Calu3 (cell line): ENCODE data around the gene IFRD1. TPM values are rescaled to one million over a fixed set of nuclear protein-coding genes. Genes with fewer than 3 reads are reported as not detected.
"Not testable (repeated sequence)": the region's sequence is repeated elsewhere in the genome, so short reads cannot be mapped to it uniquely, and the experiment has no call there.

Source experiments
- BruUV-seq: library from RNA; stranded (reverse); fragments of 400-500 nt; replicated peaks from 2 replicates; lab custom pipeline; 2021; lab: Mats Ljungman, UMichigan
- CTCF ChIA-PET: fragments of 300-600 bp; sonication (Branson Sonifier 250); formaldehyde crosslinking; loops from one replicate; lab custom pipeline; 2022; ENCODE audit warnings: antibody characterized with exemption; lab: Charles Lee
- DNase-seq: peaks from one replicate; pipeline ENCODE4 v3.0.0; 2022
- H3K27ac Mint-ChIP-seq: one replicate; pipeline ENCODE4 v1.8.0; 2022; ENCODE audit warnings: mixed read lengths; ENCODE audit not compliant: unreplicated experiment
- H3K27me3 Mint-ChIP-seq: one replicate; pipeline ENCODE4 v1.8.0; 2022; ENCODE audit warnings: mixed read lengths; ENCODE audit not compliant: unreplicated experiment
- H3K36me3 Mint-ChIP-seq: one replicate; pipeline ENCODE4 v1.8.0; 2022; ENCODE audit warnings: mild to moderate bottlenecking, moderate library complexity, mixed read lengths; ENCODE audit not compliant: insufficient read depth, unreplicated experiment
- H3K4me1 Mint-ChIP-seq: one replicate; pipeline ENCODE4 v1.8.0; 2022; ENCODE audit warnings: mild to moderate bottlenecking, low read depth, mixed read lengths; ENCODE audit not compliant: unreplicated experiment
- H3K4me3 Mint-ChIP-seq: one replicate; pipeline ENCODE4 v1.8.0; 2022; ENCODE audit warnings: mild to moderate bottlenecking, low read depth, moderate library complexity, mixed read lengths; ENCODE audit not compliant: unreplicated experiment
- H3K9me3 Mint-ChIP-seq: one replicate; pipeline ENCODE4 v1.8.0; 2022; ENCODE audit warnings: low read depth, mixed read lengths; ENCODE audit not compliant: unreplicated experiment
- intact Hi-C: fragments of 100-400 bp; cut with micrococcal nuclease; formaldehyde crosslinking; loops from one replicate; pipeline ENCODE4 v1.10.0; 2022; ENCODE audit not compliant: unreplicated experiment
- total RNA-seq: library from RNA; stranded (reverse); gene quantifications from 2 replicates; pipeline ENCODE4 v1.2.3, GENCODE V29; 2022
- TF ChIP-seq, protein P1 (sequence below): fragments of 200-600 bp; IDR thresholded peaks from one replicate; pipeline ENCODE4 v1.8.0; 2022; ENCODE audit warnings: antibody characterized with exemption; ENCODE audit not compliant: unreplicated experiment

The IFRD1 gene
- total RNA-seq, 1 experiment from 2014 or later, result 44.6 TPM

DNA sequence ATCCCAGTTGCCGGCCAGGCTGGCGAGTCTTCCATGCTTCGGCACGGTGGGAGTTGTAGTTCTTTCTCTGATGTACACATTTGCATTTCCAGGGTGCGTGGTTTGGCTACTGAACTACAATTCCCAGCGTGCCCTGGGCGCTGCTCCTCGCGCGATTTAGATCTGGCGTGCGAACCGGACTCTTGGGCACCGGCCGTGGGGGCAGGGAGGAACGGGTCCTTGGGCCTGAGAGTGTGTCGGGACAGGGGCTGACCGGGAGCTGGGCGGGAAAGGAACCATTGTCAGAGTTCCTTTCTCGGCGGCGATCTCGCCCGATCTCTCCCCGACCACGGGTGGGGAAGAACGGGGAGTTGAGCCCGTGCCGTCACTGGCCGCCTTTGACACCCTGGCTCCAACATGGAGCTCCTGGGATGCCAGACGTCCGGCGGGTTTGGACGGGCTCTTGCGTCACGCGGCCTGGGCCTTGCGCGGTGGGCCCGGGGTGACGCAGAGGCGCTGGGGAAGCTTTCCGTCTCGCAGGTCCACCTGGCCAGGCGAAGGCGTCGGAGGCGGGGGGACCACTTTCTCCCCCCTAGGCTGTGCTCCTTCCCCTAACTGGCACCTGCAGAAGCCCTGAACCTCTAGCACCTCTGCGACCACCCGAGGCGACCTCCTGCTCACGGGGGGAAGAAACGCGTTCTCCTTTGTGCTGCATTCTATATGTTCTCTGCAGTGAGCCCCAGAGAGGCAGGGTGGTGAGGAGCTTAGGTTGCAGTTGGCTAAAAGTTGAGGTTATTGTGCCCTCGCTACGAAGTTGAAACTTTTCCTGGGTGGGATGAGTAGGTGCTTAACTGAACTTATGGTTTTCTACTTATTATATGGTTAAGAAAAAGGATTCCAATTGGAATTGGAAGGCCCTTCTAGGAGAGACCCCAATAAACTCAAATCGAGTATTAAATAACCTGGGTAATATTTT lies 824 bp downstream of the IFRD1 start:
- Mint-ChIP-seq H3K36me3 (peaks cover 42% of the 10 kb centered on the region), H3K27ac (peak overlapping the region; percentile 96), H3K4me1 (peaks cover 27% of the 10 kb centered on the region), H3K27me3 (no peaks in the 10 kb centered on the region), H3K4me3 (peak overlapping the region; percentile 89), H3K9me3 (no peaks in the 10 kb centered on the region)
- TF ChIP-seq, protein P1, sequence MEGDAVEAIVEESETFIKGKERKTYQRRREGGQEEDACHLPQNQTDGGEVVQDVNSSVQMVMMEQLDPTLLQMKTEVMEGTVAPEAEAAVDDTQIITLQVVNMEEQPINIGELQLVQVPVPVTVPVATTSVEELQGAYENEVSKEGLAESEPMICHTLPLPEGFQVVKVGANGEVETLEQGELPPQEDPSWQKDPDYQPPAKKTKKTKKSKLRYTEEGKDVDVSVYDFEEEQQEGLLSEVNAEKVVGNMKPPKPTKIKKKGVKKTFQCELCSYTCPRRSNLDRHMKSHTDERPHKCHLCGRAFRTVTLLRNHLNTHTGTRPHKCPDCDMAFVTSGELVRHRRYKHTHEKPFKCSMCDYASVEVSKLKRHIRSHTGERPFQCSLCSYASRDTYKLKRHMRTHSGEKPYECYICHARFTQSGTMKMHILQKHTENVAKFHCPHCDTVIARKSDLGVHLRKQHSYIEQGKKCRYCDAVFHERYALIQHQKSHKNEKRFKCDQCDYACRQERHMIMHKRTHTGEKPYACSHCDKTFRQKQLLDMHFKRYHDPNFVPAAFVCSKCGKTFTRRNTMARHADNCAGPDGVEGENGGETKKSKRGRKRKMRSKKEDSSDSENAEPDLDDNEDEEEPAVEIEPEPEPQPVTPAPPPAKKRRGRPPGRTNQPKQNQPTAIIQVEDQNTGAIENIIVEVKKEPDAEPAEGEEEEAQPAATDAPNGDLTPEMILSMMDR, result no peak
- CTCF ChIA-PET, result interaction anchor here (0.7 to 1.5 kb wide), 4 partner anchors 11 to 686 kb away, joined by 3 to 5 read pairs (median 3); partner anchors contain the start of genes DOCK4 and ZNF277
- intact Hi-C loops, result loop anchor here (5.0 to 10.0 kb wide), 2 partner anchors 59 to 344 kb away; partner anchors contain the start of gene TMEM168
- DNase-seq, result peak; percentile 93
- no TSS peak for BruUV-seq

DNA sequence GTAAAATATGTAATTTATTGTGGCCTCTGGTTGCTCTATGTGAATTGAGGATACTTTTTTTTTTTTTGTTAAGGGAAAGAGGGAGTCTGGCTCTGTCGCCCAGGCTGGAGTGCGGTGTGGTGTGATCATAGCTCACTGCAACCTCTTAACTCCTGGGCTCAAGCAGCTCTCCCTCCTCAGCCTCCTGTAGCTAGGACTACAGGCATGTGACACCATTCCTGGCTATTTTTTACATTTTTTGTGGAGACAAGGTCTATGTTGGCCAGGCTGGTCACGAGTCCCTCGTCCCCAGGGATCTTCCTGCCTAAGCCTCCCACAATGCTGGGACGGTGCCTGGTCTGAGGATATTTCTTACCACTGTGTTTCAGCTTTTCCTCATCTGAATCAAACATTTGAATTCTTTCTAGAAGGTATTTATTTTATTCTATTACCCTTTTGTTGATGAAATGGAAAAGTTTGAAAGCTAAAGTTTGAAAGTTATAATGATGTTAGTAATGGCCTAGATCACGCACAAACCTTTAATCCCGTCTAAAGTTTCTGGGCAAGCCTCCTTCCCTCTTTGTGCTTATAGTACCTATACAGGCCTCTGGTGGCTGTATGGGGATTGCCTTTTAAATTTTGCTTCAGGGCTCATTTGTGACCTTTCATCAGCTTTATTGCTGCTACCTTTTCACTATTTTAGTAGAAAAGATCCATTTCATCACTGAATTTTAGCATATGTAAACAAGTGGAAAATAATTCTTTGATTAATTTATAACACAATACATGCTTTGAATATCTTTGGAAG lies 2.0 kb downstream of the IFRD1 start:
- BruUV-seq, result no TSS peak
- Mint-ChIP-seq H3K9me3 (no peaks in the 10 kb centered on the region), H3K36me3 (peaks cover 49% of the 10 kb centered on the region)

DNA sequence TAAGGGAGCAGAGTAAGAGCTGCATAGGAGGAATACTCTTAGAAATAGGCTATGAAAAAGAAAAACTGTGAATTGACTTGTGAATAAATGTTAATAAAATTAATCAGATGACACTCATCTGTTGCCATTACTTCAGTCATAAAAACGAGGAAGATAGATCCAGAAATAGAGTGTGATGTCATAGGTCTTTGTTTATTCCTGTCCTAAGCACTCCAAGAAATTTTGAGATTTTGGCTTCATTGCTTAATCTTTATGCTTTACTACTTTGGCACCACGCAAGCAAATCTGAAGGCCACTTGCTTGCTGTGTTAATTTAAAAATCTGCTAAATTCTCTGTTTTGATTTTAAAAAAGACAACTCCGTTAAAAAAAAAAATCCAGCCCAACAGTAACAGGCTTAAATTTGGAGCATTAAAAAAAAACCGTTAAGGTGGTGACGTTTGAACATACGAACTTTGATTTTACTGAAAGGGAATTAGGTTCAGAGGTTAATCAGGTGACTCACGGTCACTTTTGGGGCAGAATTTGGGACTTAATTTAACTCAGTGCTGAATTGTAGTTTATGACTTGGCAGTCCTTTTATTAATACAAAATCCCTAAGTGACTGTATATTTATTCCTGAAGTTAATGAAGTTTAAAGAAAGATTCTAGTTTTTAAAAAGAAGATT lies 3.4 kb downstream of the IFRD1 start:
- Mint-ChIP-seq H3K36me3 (peaks cover 54% of the 10 kb centered on the region), H3K27me3 (no peaks in the 10 kb centered on the region), H3K4me1 (peaks cover 21% of the 10 kb centered on the region), H3K27ac (no peak overlapping the region), H3K4me3 (peak overlapping the region; percentile 32), H3K9me3 (no peaks in the 10 kb centered on the region)
- TF ChIP-seq, protein P1, result no peak
- no TSS peak for BruUV-seq
- CTCF ChIA-PET, result interaction anchor here (0.9 kb wide), 1 partner anchor 9 kb away, joined by 3 read pairs; no protein-coding TSS in a partner anchor
- no peak for DNase-seq
- intact Hi-C loops, result loop anchor here (5.0 to 10.0 kb wide), 2 partner anchors 61 to 341 kb away; partner anchors contain the start of gene TMEM168

More for the DNA sequence above, 2.0 kb downstream of the IFRD1 start:
- peak; percentile 6 for DNase-seq
- intact Hi-C loops, result loop anchor here (5.0 to 10.0 kb wide), 2 partner anchors 60 to 343 kb away; partner anchors contain the start of gene TMEM168
- Mint-ChIP-seq H3K4me3 (peak overlapping the region; percentile 89), H3K27ac (peak overlapping the region; percentile 96), H3K27me3 (no peaks in the 10 kb centered on the region), H3K4me1 (peaks cover 27% of the 10 kb centered on the region)
- TF ChIP-seq, protein P1, result no peak
- CTCF ChIA-PET, result interaction anchor here (0.6 to 0.9 kb wide), 3 partner anchors 10 to 688 kb away, joined by 3 to 4 read pairs (median 3); no protein-coding TSS in a partner anchor

DNA sequence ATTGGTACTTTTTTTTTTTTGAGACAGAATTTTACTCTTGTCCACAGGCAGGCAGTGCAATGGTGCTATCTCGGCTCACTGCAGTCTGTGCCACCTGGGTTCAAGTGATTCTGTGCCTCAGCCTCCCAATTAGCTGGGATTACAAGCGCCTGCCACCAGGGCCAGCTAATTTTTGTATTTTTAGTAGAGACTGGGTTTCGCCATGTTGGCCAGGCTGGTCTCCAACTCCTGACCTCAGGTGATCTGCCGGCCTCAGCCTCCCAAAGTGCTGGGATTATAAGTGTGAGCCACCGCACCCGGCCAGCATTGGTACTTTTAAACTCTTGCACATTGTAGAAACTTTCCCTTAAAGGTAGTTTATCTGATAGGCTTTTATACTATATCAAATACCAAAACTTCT lies 3.9 kb downstream of the IFRD1 start:
- BruUV-seq, CTCF ChIA-PET, H3K9me3 Mint-ChIP-seq, H3K27ac Mint-ChIP-seq, H3K27me3 Mint-ChIP-seq, DNase-seq: not testable (repeated sequence)
- intact Hi-C loops, result loop anchor here (5.0 to 10.0 kb wide), 2 partner anchors 62 to 341 kb away; partner anchors contain the start of gene TMEM168
- Mint-ChIP-seq H3K4me1 (peaks cover 16% of the 10 kb centered on the region), H3K4me3 (peak overlapping the region; percentile 32), H3K36me3 (peaks cover 58% of the 10 kb centered on the region)
